Retinal pigment epithelial cell (primary cell): ENCODE results near the gene L3HYPDH.
A peak's percentile ranks its signal among the peaks of the same experiment; 100 is the strongest.

ENCODE experiments used
- DNase-seq: peaks from one replicate; pipeline ENCODE4 v3.0.0-alpha.2; 2010; ENCODE audit warnings: low read depth
- H3K4me3 ChIP-seq: 2 replicates; pipeline ENCODE4 v1.5.1; 2011; ENCODE audit warnings: mild to moderate bottlenecking, low read length, control low read depth, moderate library complexity
- TF ChIP-seq, protein P1 (sequence below): conservative IDR thresholded peaks from 2 replicates; pipeline ENCODE4 v1.5.1; 2011; ENCODE audit warnings: low read depth, low read length, control low read depth, inconsistent platforms

L3HYPDH gene

DNA sequence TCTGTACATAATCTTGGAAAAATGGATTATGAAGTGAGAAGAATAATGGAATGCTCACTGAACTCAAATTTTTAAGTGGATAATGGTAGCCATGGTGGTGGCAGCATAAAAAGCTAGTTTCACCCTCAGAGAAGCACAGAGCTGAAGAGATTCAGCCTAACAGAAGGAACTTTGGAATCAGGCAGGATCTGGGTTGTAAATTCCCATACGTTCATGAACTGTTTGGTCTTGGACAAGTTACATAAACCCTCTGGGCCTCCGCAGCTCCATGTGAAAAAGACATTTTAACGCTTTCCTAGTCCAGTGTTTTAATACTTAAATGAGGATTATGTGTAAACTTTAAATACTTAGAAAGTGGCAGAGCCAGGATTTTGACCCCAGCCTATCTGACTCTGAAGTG lies 26.8 kb upstream of the L3HYPDH start:
- no peak for DNase-seq
- TF ChIP-seq, protein P1, sequence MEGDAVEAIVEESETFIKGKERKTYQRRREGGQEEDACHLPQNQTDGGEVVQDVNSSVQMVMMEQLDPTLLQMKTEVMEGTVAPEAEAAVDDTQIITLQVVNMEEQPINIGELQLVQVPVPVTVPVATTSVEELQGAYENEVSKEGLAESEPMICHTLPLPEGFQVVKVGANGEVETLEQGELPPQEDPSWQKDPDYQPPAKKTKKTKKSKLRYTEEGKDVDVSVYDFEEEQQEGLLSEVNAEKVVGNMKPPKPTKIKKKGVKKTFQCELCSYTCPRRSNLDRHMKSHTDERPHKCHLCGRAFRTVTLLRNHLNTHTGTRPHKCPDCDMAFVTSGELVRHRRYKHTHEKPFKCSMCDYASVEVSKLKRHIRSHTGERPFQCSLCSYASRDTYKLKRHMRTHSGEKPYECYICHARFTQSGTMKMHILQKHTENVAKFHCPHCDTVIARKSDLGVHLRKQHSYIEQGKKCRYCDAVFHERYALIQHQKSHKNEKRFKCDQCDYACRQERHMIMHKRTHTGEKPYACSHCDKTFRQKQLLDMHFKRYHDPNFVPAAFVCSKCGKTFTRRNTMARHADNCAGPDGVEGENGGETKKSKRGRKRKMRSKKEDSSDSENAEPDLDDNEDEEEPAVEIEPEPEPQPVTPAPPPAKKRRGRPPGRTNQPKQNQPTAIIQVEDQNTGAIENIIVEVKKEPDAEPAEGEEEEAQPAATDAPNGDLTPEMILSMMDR, result no peak
- H3K4me3 ChIP-seq, result no peak overlapping the region

GRCh38 chr14:59510001-59510400 lies 25.8 kb upstream of the L3HYPDH start:
- no peak for DNase-seq
- H3K4me3 ChIP-seq, result no peak overlapping the region
- TF ChIP-seq, protein P1, result no peak

DNA sequence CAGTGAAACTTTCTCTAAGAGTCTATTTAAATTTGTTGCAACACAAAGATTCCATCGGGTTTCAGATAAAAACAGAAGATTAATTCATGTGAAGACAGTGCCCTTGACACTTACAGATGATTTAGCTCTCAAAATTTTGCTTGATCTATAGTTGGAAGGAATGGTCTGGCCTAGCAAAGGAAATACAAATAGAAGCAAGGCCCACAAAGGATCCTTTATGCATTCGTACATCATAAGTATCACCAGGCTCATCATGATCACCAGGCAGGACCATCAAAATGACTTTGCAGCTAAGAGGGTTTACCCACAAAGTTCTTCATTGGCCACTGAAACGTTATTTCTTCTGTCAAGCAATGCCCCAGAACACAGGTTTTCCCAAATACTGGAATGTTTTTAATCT lies 24.9 kb upstream of the L3HYPDH start:
- no peak overlapping the region for H3K4me3 ChIP-seq
- TF ChIP-seq, protein P1, result no peak
- no peak for DNase-seq

GRCh38 chr14:59507752-59508103 lies 23.5 kb upstream of the L3HYPDH start:
- TF ChIP-seq, protein P1, result no peak
- DNase-seq, result no peak
- no peak overlapping the region for H3K4me3 ChIP-seq

DNA sequence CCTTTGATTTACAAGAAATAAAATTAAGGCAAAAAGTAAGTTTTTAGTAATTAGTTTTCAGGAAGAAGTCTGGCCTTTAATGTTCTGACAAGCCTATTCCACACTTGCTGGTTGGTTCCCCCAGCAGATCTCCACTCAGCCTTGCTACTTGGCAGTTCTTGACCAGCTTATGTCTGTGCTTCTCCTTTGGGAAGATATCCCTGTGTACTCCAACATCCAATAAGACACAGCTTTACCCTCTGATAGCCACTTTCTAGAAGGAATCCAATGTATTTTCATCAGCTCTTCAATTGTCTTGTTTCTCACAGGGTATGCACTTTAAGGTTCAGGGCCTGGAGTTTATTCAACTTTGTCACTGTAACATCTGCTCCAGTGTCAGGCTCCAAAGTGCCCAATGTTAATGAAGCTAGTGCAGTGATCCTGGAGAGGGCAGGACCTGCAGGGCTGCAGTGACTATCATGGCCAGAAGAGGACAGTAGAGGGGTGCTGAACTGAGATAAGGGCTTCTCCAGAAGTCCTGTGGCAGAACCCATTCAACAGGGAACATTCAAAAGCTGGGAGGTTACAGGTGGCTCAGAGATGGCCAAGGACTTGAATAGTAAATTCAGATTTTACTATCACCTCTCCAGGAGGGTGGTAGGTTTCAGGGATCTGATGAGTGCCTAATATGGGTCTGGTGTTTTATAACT lies 23.0 kb upstream of the L3HYPDH start:
- no peak for DNase-seq
- no peak overlapping the region for H3K4me3 ChIP-seq
- TF ChIP-seq, protein P1, result peak; percentile 100

DNA sequence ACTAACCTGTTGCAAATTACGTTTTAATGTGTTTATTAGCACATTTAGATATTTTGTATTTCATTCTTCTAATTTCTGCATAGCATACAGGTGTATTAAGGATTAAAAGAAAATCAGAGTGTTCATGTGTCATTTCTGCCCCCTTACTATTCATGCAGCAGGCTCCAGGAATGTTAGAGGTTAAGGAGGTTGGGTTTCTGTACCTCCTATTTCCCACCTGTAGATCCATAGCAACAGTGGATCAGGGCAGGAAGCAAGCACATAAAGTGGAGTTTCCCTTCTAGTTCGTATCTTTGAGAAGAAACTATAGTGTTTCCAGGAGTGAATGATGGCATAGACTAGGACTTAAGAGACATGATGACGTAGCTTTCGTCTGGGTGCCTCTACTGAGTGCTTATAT lies 19.0 kb upstream of the L3HYPDH start:
- TF ChIP-seq, protein P1, result no peak
- H3K4me3 ChIP-seq, result no peak overlapping the region
- no peak for DNase-seq

DNA sequence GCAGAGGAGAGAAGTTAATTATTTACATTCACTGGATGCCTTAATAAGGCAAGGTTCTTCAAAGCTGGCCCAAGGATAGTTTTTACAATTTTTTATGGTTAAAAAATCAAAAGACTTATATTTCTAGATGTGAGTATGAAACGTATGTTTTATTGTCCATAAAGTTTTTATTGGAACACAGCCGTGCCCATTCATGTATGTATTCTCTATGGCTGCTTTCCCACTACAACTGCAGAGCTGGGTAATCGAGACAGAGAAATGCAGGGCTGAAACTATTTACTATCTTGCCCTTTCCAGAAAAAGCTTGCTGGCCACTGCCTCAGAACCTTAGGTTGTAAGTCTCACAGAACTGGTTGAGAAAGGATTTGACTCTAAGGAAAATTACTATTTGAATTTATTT lies 16.5 kb upstream of the L3HYPDH start:
- H3K4me3 ChIP-seq, result no peak overlapping the region
- TF ChIP-seq, protein P1, result no peak
- no peak for DNase-seq
